ENCODE results near the gene DOCK7. TPM values are rescaled to one million over a fixed set of nuclear protein-coding genes. Genes with fewer than 3 reads are reported as not detected.

The DOCK7 gene
- polyA plus RNA-seq, 1 experiment: 56.5 TPM

- Histone ChIP-seq H3K27me3 (ENCODE audit: control insufficient read depth, insufficient read depth, low read length) (no peaks in the 10 kb centered on the region), H3K4me3 (ENCODE audit: low read depth, low read length) (no peak overlapping the region), H3K36me3 (ENCODE audit: control insufficient read depth, insufficient read depth, low read length) (no peaks in the 10 kb centered on the region)
- TF ChIP-seq, protein P1, sequence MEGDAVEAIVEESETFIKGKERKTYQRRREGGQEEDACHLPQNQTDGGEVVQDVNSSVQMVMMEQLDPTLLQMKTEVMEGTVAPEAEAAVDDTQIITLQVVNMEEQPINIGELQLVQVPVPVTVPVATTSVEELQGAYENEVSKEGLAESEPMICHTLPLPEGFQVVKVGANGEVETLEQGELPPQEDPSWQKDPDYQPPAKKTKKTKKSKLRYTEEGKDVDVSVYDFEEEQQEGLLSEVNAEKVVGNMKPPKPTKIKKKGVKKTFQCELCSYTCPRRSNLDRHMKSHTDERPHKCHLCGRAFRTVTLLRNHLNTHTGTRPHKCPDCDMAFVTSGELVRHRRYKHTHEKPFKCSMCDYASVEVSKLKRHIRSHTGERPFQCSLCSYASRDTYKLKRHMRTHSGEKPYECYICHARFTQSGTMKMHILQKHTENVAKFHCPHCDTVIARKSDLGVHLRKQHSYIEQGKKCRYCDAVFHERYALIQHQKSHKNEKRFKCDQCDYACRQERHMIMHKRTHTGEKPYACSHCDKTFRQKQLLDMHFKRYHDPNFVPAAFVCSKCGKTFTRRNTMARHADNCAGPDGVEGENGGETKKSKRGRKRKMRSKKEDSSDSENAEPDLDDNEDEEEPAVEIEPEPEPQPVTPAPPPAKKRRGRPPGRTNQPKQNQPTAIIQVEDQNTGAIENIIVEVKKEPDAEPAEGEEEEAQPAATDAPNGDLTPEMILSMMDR (IDR thresholded peaks at IDR 0.05; ENCODE audit: insufficient read depth, low read depth, low read length): no peak
- ChIA-PET POLR2A (no interaction called here), CTCF (no interaction called here)
- no peak for DNase-seq (ENCODE audit: low read depth)
These were observed 126.9 kb downstream of the DOCK7 start for GRCh38 chr1:62561306-62561705.

DNA sequence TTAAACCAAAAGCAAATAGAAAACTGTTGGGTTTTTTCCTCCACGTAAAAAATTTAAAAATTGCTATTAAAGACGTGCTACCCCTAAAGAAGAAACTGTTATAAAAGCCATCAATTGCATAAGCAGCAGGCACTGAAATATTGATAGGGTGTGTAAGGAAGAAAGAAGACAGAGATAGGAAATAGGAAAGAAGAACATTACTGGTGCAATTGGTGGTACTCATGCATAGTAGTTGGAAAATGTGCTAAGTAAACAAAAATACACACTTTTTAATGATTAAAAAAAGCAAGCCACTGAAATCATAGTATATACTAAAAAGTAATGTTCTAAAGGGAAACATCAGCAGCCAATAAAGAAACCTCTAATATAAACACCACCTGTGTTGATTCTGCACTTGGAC lies 143.6 kb downstream of the DOCK7 start:
- TF ChIP-seq, protein P1 (IDR thresholded peaks at IDR 0.05; ENCODE audit: insufficient read depth, low read depth, low read length): no peak
- DNase-seq (ENCODE audit: low read depth): no peak
- ChIA-PET POLR2A (no interaction called here), CTCF (no interaction called here)
- Histone ChIP-seq H3K36me3 (ENCODE audit: control insufficient read depth, insufficient read depth, low read length) (no peaks in the 10 kb centered on the region), H3K4me3 (ENCODE audit: low read depth, low read length) (no peak overlapping the region), H3K27me3 (ENCODE audit: control insufficient read depth, insufficient read depth, low read length) (no peaks in the 10 kb centered on the region)

GRCh38 chr1:62541048-62541447 lies 147.1 kb downstream of the DOCK7 start:
- Histone ChIP-seq H3K4me3 (ENCODE audit: low read depth, low read length) (no peak overlapping the region), H3K36me3 (ENCODE audit: control insufficient read depth, insufficient read depth, low read length) (peaks cover 2% of the 10 kb centered on the region), H3K27me3 (ENCODE audit: control insufficient read depth, insufficient read depth, low read length) (no peaks in the 10 kb centered on the region)
- CTCF ChIA-PET: interaction anchor here (1.1 to 3.5 kb wide), 3 partner anchors 8 to 207 kb away, joined by 3 to 15 read pairs (median 4); no protein-coding TSS in a partner anchor
- TF ChIP-seq, protein P1 (IDR thresholded peaks at IDR 0.05; ENCODE audit: insufficient read depth, low read depth, low read length): no peak
- POLR2A ChIA-PET: no interaction called here
- no peak for DNase-seq (ENCODE audit: low read depth)

- H3K4me3 ChIP-seq (ENCODE audit: low read depth, low read length): no peak overlapping the region
- no peaks in the 10 kb centered on the region for H3K27me3 ChIP-seq (ENCODE audit: control insufficient read depth, insufficient read depth, low read length)
- DNase-seq (ENCODE audit: low read depth): no peak
- TF ChIP-seq, protein P1 (IDR thresholded peaks at IDR 0.05; ENCODE audit: insufficient read depth, low read depth, low read length): no peak
- CTCF ChIA-PET: interaction anchor here (0.7 to 3.5 kb wide), 4 partner anchors 8 to 241 kb away, joined by 3 to 15 read pairs (median 8); no protein-coding TSS in a partner anchor
- POLR2A ChIA-PET: no interaction called here
- H3K36me3 ChIP-seq (ENCODE audit: control insufficient read depth, insufficient read depth, low read length): peaks cover 2% of the 10 kb centered on the region
These were observed 149.1 kb downstream of the DOCK7 start for GRCh38 chr1:62539028-62539447.

DNA sequence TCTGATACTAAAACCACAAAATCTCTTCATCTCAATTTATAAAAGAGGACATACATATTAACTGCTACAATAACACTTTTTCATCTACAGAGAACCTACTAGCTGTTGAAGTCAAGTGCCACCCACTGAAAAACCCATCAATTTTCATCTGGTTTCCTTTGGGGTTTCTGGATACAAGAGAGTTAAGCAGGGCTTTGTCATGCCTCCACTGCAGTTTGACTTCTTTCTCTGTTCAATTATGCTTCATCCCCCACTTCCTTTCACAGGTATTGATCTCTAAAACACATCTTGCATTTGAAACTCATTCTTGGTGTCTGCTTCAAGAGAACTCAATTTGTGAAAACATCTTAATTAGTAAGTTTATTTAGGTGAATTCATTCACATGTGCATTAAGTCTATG lies 151.3 kb downstream of the DOCK7 start:
- no peak for DNase-seq (ENCODE audit: low read depth)
- no peak overlapping the region for H3K4me3 ChIP-seq (ENCODE audit: low read depth, low read length)
- TF ChIP-seq, protein P1 (IDR thresholded peaks at IDR 0.05; ENCODE audit: insufficient read depth, low read depth, low read length): no peak
- no peaks in the 10 kb centered on the region for H3K27me3 ChIP-seq (ENCODE audit: control insufficient read depth, insufficient read depth, low read length)
- H3K36me3 ChIP-seq (ENCODE audit: control insufficient read depth, insufficient read depth, low read length): peaks cover 2% of the 10 kb centered on the region
- CTCF ChIA-PET: interaction anchor here (0.8 to 1.0 kb wide), 2 partner anchors 31 to 210 kb away, joined by 3 to 5 read pairs; no protein-coding TSS in a partner anchor
- POLR2A ChIA-PET: no interaction called here
